ENCODE measurements around the gene CEACAM18.

- no peak for TF ChIP-seq RAD21 (IDR thresholded peaks at IDR 0.05; ENCODE audit: insufficient read depth, low read depth, low read length)
- TF ChIP-seq POLR2A (IDR thresholded peaks at IDR 0.05; ENCODE audit: low read depth, low read length) = no peak
- no peak for TF ChIP-seq CREM (IDR thresholded peaks at IDR 0.05; ENCODE audit: low read depth)
- no peak for TF ChIP-seq FOXK2 (IDR thresholded peaks at IDR 0.05)
- TF ChIP-seq ZSCAN29 (IDR thresholded peaks at IDR 0.05) = no peak
- TF ChIP-seq CTCF (IDR thresholded peaks at IDR 0.05 in 2 of 3, conservative IDR thresholded peaks at IDR 0.05 in 1 of 3; ENCODE audit: control insufficient read depth in 2 of 3, extremely low read depth in 1 of 3, insufficient read depth in 1 of 3, low read depth in 3 of 3, low read length in 3 of 3) = no peak
- no peak for TF ChIP-seq BRCA1 (IDR thresholded peaks at IDR 0.05; ENCODE audit: low read depth, low read length)
These were observed 9.8 kb upstream of the CEACAM18 start for GRCh38 chr19:51468545-51468920.

Data from GM12878 (cell line).